NB4 (cell line): Measurements from ENCODE around the gene MACROD2.

Experiments
- DNase-seq: peaks from one replicate; pipeline ENCODE4 v3.0.0; 2010; ENCODE audit warnings: low read depth
- H3K4me3 ChIP-seq: one replicate; pipeline ENCODE4 v1.5.1; 2011; ENCODE audit warnings: mild to moderate bottlenecking, low read depth, low read length, moderate library complexity
- MAX ChIP-seq: IDR thresholded peaks from 2 replicates; pipeline ENCODE4 v1.6.1; 2011; ENCODE audit warnings: low read depth, low read length
- MYC ChIP-seq: IDR thresholded peaks from 2 replicates; pipeline ENCODE4 v1.6.1; 2011; ENCODE audit warnings: low read depth, low read length
- POLR2A ChIP-seq: IDR thresholded peaks from 2 replicates; pipeline ENCODE4 v1.6.1; 2011; ENCODE audit warnings: mild to moderate bottlenecking; ENCODE audit not compliant: insufficient read length; ENCODE audit errors: extremely low read depth
- TF ChIP-seq, protein P1 (sequence below): IDR thresholded peaks from one replicate; pipeline ENCODE4 v1.5.1; 2012; ENCODE audit warnings: low read depth, low read length

The MACROD2 gene

DNA sequence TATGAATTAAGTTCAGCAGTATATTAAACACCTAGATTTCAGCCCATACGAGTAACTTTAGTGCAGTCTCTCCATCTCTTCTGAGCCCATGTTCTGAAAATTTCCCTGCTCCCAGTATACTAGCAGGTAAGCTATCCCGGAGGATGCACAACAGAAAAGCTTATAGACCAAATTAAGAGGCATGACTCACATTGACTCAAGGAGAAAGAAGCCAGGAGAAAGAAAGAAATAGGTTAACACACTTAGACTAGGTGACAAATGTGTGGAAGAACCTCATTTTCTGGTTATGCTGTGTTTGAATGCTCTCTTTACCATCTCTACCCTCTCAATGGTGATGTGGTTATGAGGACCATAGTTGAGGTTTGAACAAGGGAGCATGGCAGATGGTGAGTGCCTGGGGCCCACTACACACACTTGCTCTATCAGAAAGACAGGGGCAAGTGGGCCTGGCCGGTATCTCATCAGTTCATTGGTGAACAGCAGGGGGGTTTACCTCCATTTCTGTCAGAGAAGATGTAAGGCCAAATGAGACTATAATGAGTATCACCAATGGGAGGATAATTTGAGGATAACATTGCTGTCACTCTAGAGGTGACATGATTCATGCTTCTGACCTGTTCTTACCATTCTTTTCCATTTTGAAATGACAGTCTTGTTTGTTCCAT is 1244.4 kb downstream of the MACROD2 start:
- TF ChIP-seq POLR2A, result no peak
- no peak for TF ChIP-seq MYC
- TF ChIP-seq, protein P1, sequence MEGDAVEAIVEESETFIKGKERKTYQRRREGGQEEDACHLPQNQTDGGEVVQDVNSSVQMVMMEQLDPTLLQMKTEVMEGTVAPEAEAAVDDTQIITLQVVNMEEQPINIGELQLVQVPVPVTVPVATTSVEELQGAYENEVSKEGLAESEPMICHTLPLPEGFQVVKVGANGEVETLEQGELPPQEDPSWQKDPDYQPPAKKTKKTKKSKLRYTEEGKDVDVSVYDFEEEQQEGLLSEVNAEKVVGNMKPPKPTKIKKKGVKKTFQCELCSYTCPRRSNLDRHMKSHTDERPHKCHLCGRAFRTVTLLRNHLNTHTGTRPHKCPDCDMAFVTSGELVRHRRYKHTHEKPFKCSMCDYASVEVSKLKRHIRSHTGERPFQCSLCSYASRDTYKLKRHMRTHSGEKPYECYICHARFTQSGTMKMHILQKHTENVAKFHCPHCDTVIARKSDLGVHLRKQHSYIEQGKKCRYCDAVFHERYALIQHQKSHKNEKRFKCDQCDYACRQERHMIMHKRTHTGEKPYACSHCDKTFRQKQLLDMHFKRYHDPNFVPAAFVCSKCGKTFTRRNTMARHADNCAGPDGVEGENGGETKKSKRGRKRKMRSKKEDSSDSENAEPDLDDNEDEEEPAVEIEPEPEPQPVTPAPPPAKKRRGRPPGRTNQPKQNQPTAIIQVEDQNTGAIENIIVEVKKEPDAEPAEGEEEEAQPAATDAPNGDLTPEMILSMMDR, result no peak
- TF ChIP-seq MAX, result no peak
- no peak for DNase-seq
- no peak overlapping the region for H3K4me3 ChIP-seq

- TF ChIP-seq MAX, result no peak
- no peak for TF ChIP-seq MYC
- no peak for TF ChIP-seq POLR2A
- TF ChIP-seq, protein P1, result no peak
- H3K4me3 ChIP-seq, result no peak overlapping the region
- DNase-seq, result no peak
These were observed 1245.5 kb downstream of the MACROD2 start for GRCh38 chr20:15240801-15241200.

DNA sequence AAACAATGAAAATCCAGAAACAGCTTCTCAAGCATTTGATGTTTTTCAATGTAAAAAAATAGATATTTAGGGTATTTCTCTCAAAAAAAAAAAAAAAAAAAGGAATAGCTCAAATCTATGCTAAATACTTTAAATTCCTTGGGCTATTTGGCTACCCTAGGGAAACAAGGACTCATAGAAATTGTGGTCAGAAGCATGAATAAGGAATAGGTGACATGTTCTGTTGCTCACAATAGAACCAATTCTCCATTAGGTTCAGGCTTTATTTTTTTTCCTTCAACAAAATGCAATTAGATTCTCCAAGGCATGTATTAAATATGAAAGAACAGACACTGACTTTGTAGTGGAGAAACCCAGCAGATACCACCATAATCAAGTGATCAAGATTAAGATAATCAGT is 1246.4 kb downstream of the MACROD2 start:
- H3K4me3 ChIP-seq, result no peak overlapping the region
- no peak for DNase-seq
- TF ChIP-seq, protein P1, result no peak
- no peak for TF ChIP-seq MYC
- no peak for TF ChIP-seq POLR2A
- no peak for TF ChIP-seq MAX

DNA sequence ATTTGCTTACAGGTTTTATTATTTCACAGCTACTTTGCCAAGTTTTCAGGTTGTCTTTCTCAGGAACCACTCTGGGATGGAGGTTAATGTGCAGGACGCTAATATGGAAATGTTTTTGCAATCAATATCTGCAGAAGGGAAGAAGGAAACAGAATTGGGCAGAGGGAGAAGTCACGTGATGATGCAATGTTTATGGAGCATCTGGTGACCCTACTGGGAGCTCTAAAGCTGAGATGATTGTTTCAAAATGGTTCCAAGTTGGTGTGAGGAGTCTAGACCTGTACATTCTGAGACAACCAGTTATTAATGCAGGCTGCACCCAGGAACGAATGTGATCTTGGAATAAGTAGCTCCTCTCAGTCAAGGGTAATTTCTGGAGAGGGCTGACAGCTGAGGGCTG is 1247.5 kb downstream of the MACROD2 start:
- TF ChIP-seq POLR2A (no peak), MYC (no peak), MAX (no peak)
- TF ChIP-seq, protein P1, result no peak
- DNase-seq, result no peak
- H3K4me3 ChIP-seq, result no peak overlapping the region

DNA sequence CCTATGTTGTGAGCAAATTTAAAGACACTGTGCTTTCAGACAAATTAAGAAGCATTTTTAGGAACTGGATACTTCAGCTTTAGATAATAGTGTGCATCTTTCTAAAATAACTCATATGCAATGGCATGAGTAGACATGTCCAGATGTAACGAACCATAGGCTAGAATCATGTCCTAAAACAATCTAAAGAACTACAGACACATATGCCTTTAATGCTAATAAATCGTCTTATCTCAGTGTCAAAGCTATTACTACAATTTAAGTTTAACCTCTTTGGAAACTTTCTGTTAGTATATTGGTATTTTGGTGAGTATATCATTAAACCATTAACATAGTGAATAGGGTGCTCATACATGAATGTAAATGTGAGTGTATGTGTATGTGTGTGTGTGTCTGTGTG is 1250.6 kb downstream of the MACROD2 start:
- DNase-seq, result no peak
- TF ChIP-seq MAX (no peak), MYC (no peak), POLR2A (no peak)
- TF ChIP-seq, protein P1, result no peak
- no peak overlapping the region for H3K4me3 ChIP-seq
